Astrocyte (in vitro differentiated cells and primary cell): Measurements from ENCODE around the gene GP9. TPM values are rescaled to one million over a fixed set of nuclear protein-coding genes. Genes with fewer than 3 reads are reported as not detected.
A peak's percentile ranks its signal among the peaks of the same experiment; 100 is the strongest.

Experiments used
- DNase-seq: peaks from one replicate; pipeline ENCODE4 v3.0.0-alpha.2; 2010; ENCODE audit warnings: low read depth
- FAIRE-seq: peaks from 2 replicates; lab custom pipeline; 2011; peaks lifted over from hg19 to GRCh38; lab: Jason Lieb, UNC
- H2AFZ ChIP-seq: 2 replicates; pipeline ENCODE4 v1.6.0; 2012; ENCODE audit warnings: low read depth, low read length, inconsistent platforms
- H3K27ac ChIP-seq: 2 replicates; pipeline ENCODE4 v1.5.1; 2011; ENCODE audit warnings: low read depth, low read length, inconsistent platforms
- H3K27me3 ChIP-seq: 2 replicates; pipeline ENCODE4 v1.6.0; 2011; ENCODE audit warnings: low read length, inconsistent platforms; ENCODE audit not compliant: insufficient read depth
- H3K36me3 ChIP-seq: 2 replicates; pipeline ENCODE4 v1.5.1; 2011; ENCODE audit warnings: low read length, inconsistent platforms; ENCODE audit not compliant: insufficient read depth
- H3K4me1 ChIP-seq: 2 replicates; pipeline ENCODE4 v1.5.1; 2011; ENCODE audit warnings: low read length, inconsistent platforms; ENCODE audit not compliant: insufficient read depth
- H3K4me2 ChIP-seq: 2 replicates; pipeline ENCODE4 v1.6.0; 2012; ENCODE audit warnings: low read length, inconsistent platforms
- H3K4me3 ChIP-seq: 2 replicates; pipeline ENCODE4 v1.5.1; 2011; ENCODE audit warnings: low read depth, mild to moderate bottlenecking, low read length, inconsistent platforms; ENCODE audit not compliant: insufficient read depth
- H3K79me2 ChIP-seq: 2 replicates; pipeline ENCODE4 v1.6.0; 2012; ENCODE audit warnings: mild to moderate bottlenecking, low read length, inconsistent platforms; ENCODE audit not compliant: insufficient read depth
- H3K9ac ChIP-seq: 2 replicates; pipeline ENCODE4 v1.6.0; 2012; ENCODE audit warnings: mild to moderate bottlenecking, low read length, inconsistent platforms
- H3K9me3 ChIP-seq: 2 replicates; pipeline ENCODE4 v1.5.1; 2012; ENCODE audit warnings: low read depth, mild to moderate bottlenecking, low read length, inconsistent platforms; ENCODE audit not compliant: insufficient read depth
- H4K20me1 ChIP-seq: 2 replicates; pipeline ENCODE4 v1.6.0; 2012; ENCODE audit warnings: low read length, inconsistent platforms; ENCODE audit not compliant: insufficient read depth
- H3K27ac Mint-ChIP-seq: one replicate; pipeline ENCODE4 v1.8.0; 2021; ENCODE audit warnings: mild to moderate bottlenecking, mixed read lengths; ENCODE audit not compliant: unreplicated experiment
- H3K27me3 Mint-ChIP-seq: one replicate; pipeline ENCODE4 v1.8.0; 2021; ENCODE audit warnings: low read depth, mixed read lengths; ENCODE audit not compliant: unreplicated experiment
- H3K36me3 Mint-ChIP-seq: one replicate; pipeline ENCODE4 v1.8.0; 2021; ENCODE audit warnings: low read depth, mixed read lengths; ENCODE audit not compliant: unreplicated experiment
- H3K4me1 Mint-ChIP-seq: one replicate; pipeline ENCODE4 v1.8.0; 2021; ENCODE audit warnings: low read depth, mixed read lengths; ENCODE audit not compliant: unreplicated experiment
- H3K4me3 Mint-ChIP-seq: one replicate; pipeline ENCODE4 v1.8.0; 2021; ENCODE audit warnings: mild to moderate bottlenecking, moderate library complexity, mixed read lengths; ENCODE audit not compliant: unreplicated experiment
- H3K9me3 Mint-ChIP-seq: one replicate; pipeline ENCODE4 v1.8.0; 2021; ENCODE audit warnings: mild to moderate bottlenecking, mixed read lengths; ENCODE audit not compliant: unreplicated experiment
- CTCF ChIP-seq: IDR thresholded peaks from 2 replicates; pipeline ENCODE4 v1.5.1; 2011; ENCODE audit warnings: low read depth, mild to moderate bottlenecking, inconsistent platforms, low read length, moderate library complexity; ENCODE audit not compliant: insufficient read depth
- EZH2 ChIP-seq: IDR thresholded peaks from 2 replicates; pipeline ENCODE4 v1.6.1; 2012; ENCODE audit warnings: mild to moderate bottlenecking, low read length, inconsistent platforms; ENCODE audit not compliant: insufficient read depth
- total RNA-seq: library from RNA; stranded (reverse); gene quantifications from 2 replicates; pipeline ENCODE4 v1.2.1, GENCODE V29; 2021

The GP9 gene
- total RNA-seq, 1 donor from 2014 or later: not detected

GRCh38 chr3:129103296-129103695, 42.7 kb downstream of the GP9 start:
- Histone ChIP-seq H3K4me3 (no peak overlapping the region), H3K4me2 (no peak overlapping the region), H3K79me2 (peaks cover 56% of the 10 kb centered on the region), H3K9ac (no peak overlapping the region), H3K4me1 (no peaks in the 10 kb centered on the region), H3K36me3 (no peaks in the 10 kb centered on the region), H3K9me3 (no peaks in the 10 kb centered on the region), H2AFZ (no peak overlapping the region), H4K20me1 (peaks cover 81% of the 10 kb centered on the region), H3K27me3 (no peaks in the 10 kb centered on the region), H3K27ac (no peak overlapping the region)
- FAIRE-seq (no peak), DNase-seq (no peak)
- TF ChIP-seq CTCF (no peak), EZH2 (no peak)
- H3K4me1 Mint-ChIP-seq: peaks cover 6% of the 10 kb centered on the region
- peaks cover 2% of the 10 kb centered on the region for H3K9me3 Mint-ChIP-seq
- H3K27ac Mint-ChIP-seq: peak overlapping the region; percentile 26
- H3K36me3 Mint-ChIP-seq: peaks cover 16% of the 10 kb centered on the region
- no peaks in the 10 kb centered on the region for H3K27me3 Mint-ChIP-seq
- H3K4me3 Mint-ChIP-seq: no peak overlapping the region

DNA sequence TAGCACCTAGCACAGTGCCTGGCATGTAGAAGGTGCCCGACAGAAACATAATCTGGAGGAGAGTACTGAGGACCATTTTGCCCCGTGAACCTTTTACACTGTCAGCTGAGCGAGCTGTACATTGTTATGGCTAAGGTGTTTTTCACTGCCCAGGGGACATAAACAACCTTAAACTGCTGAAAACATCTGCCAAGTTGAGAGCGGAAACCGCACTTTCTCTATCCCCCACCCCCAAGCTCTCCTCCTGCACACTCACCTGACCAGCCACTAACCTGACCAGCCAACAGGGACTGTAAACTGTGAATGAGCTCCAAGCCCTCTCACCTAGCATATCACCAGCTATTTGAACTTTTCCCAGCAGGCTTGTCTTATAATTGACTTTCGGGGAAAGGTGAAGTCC, 43.5 kb downstream of the GP9 start:
- DNase-seq (no peak), FAIRE-seq (no peak)
- H3K4me3 Mint-ChIP-seq: no peak overlapping the region
- H3K36me3 Mint-ChIP-seq: peaks cover 19% of the 10 kb centered on the region
- Histone ChIP-seq H3K79me2 (peaks cover 59% of the 10 kb centered on the region), H3K9me3 (no peaks in the 10 kb centered on the region), H3K36me3 (no peaks in the 10 kb centered on the region), H3K4me3 (no peak overlapping the region), H3K4me1 (no peaks in the 10 kb centered on the region), H4K20me1 (peaks cover 85% of the 10 kb centered on the region), H3K27ac (no peak overlapping the region), H3K9ac (no peak overlapping the region), H3K27me3 (no peaks in the 10 kb centered on the region), H3K4me2 (no peak overlapping the region), H2AFZ (no peak overlapping the region)
- no peaks in the 10 kb centered on the region for H3K27me3 Mint-ChIP-seq
- peaks cover 2% of the 10 kb centered on the region for H3K9me3 Mint-ChIP-seq
- no peak for TF ChIP-seq EZH2
- no peak for TF ChIP-seq CTCF
- H3K27ac Mint-ChIP-seq: no peak overlapping the region
- peaks cover 6% of the 10 kb centered on the region for H3K4me1 Mint-ChIP-seq

DNA sequence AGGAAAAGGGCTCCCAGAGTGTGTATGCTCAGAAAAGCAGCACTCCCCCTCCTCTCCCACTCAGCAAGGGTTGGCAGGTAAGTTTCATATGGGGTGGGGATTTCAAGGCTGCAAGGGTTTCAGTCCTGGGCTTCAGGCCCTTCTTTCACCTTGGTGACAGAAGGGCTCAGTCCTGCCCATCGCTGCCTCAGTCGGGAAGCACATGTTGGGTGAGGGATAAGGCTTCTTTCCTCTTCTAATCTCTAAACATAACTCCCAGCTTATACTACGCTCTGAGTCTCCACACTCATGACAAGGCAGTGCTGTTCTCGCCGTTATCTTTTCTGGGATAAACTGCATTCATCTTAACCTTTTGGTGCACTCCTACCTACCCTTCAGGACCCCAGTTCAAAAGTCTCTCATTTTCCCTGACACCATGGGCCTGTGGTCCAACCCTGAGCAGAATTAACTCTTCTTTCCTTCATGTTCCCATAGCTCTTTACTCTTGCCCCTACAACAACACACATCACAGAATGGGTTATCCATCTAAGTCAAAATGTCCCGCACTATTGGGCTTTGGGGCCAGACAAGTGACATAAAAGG, 44.0 kb downstream of the GP9 start:
- H3K79me2 ChIP-seq: peaks cover 59% of the 10 kb centered on the region
- H3K4me2 ChIP-seq: no peak overlapping the region
- FAIRE-seq (no peak), DNase-seq (no peak)
- no peak for TF ChIP-seq EZH2
- TF ChIP-seq CTCF: no peak
- H3K4me1 ChIP-seq: no peaks in the 10 kb centered on the region
- no peaks in the 10 kb centered on the region for H3K27me3 Mint-ChIP-seq
- H3K9me3 ChIP-seq: no peaks in the 10 kb centered on the region
- H3K4me3 ChIP-seq: no peak overlapping the region
- H3K4me3 Mint-ChIP-seq: no peak overlapping the region
- H3K27ac ChIP-seq: no peak overlapping the region
- peaks cover 2% of the 10 kb centered on the region for H3K9me3 Mint-ChIP-seq
- no peak overlapping the region for H3K9ac ChIP-seq
- H2AFZ ChIP-seq: no peak overlapping the region
- no peak overlapping the region for H3K27ac Mint-ChIP-seq
- H3K36me3 Mint-ChIP-seq: peaks cover 19% of the 10 kb centered on the region
- no peaks in the 10 kb centered on the region for H3K36me3 ChIP-seq
- no peaks in the 10 kb centered on the region for H3K27me3 ChIP-seq
- peaks cover 6% of the 10 kb centered on the region for H3K4me1 Mint-ChIP-seq
- H4K20me1 ChIP-seq: peaks cover 85% of the 10 kb centered on the region
